Body of pancreas (tissue), 4 donors: ENCODE data around the gene LCN10. TPM values are rescaled to one million over a fixed set of nuclear protein-coding genes. Genes with fewer than 3 reads are reported as not detected.
A peak's percentile ranks its signal among the peaks of the same experiment; 100 is the strongest.

Source experiments
- ATAC-seq: fragments of 150-250 bp; one replicate; pipeline ENCODE4 v1.9.1; 2016
- DNase-seq, 4 donors: peaks; one replicate each; pipeline ENCODE4 v3.0.0-alpha.2; 2019
- H3K27ac ChIP-seq, 4 donors: fragments of 200-600 bp; sonication (generic); 1 replicate in 3 of 4; 2 replicates in 1 of 4; pipeline versions ENCODE4 v1.5.1 to v1.6.1; 2016 to 2019; ENCODE audit warnings: mild to moderate bottlenecking in 1 of 4, mixed read lengths in 1 of 4, moderate library complexity in 1 of 4
- H3K27me3 ChIP-seq, 2 donors: fragments of 200-600 bp; sonication (generic); one replicate each; pipeline ENCODE4 v1.6.0; 2016; ENCODE audit warnings: mild to moderate bottlenecking in 1 of 2
- H3K36me3 ChIP-seq, 2 donors: fragments of 200-600 bp; sonication (generic); replicated peaks in 1 of 2; 2 replicates each; pipeline ENCODE4 v1.5.1; 2016; ENCODE audit warnings: low read depth in 2 of 2; ENCODE audit not compliant: insufficient read depth in 1 of 2
- H3K4me1 ChIP-seq: fragments of 200-600 bp; sonication (generic); one replicate; pipeline ENCODE4 v1.6.0; 2016
- H3K4me3 ChIP-seq, 2 donors: fragments of 200-600 bp; sonication (generic); 1 replicate in 1 of 2; 2 replicates in 1 of 2; pipeline ENCODE4 v1.5.1; 2016 to 2019
- H3K9me3 ChIP-seq, 3 donors: fragments of 200-600 bp; sonication (generic); 1 replicate in 2 of 3; 2 replicates in 1 of 3; pipeline ENCODE4 v1.5.1; 2016
- CTCF ChIP-seq, 7 experiments: fragments of 450-650 bp in 4 of 7; fragments of 200-600 bp in 3 of 7; sonication (generic) in 3 of 7; IDR thresholded peaks; one replicate each; pipeline ENCODE4 v1.5.1; 2016 to 2019; ENCODE audit warnings: antibody characterized with exemption in 7 of 7
- POLR2A ChIP-seq, 3 donors: fragments of 450-650 bp; IDR thresholded peaks; one replicate each; pipeline ENCODE4 v1.6.1; 2016; ENCODE audit warnings: antibody characterized with exemption in 3 of 3, mild to moderate bottlenecking in 2 of 3
- WGBS, 2 donors: methylation state at CpG; one replicate each; pipeline ENCODE4 v1.1.5; 2017; 5-methylcytosine and 5-hydroxymethylcytosine counted together
- intact Hi-C: fragments of 100-400 bp; cut with DNase I; formaldehyde crosslinking; loops from one replicate; pipeline ENCODE4 v1.15.1; 2023
- total RNA-seq, 2 donors: library from RNA; depleted of rRNA; stranded (reverse); fragments of >200 nt; gene quantifications; one replicate each; pipeline ENCODE4 v1.1.0, GENCODE V29; 2016

The LCN10 gene
- total RNA-seq, 2 donors from 2014 or later = 0.78 to 4.6 TPM

- DNase-seq (no peak), ATAC-seq (no peak)
- Histone ChIP-seq H3K36me3 (no peaks in the 10 kb centered on the region), H3K4me1 (peaks cover 13% of the 10 kb centered on the region), H3K4me3 (no peak overlapping the region), H3K27ac (no peak overlapping the region), H3K9me3 (peaks cover 0 to 4% (median 0%) of the 10 kb centered on the region in 3 donors), H3K27me3 (no peaks in the 10 kb centered on the region)
- intact Hi-C loops = no loop called here
- TF ChIP-seq CTCF (IDR thresholded peaks at IDR 0.05) = no peak
- TF ChIP-seq POLR2A (IDR thresholded peaks at IDR 0.05) = no peak
- WGBS, 2 donors = 85 to 93% methylated on average over 1 of the region's 1 CpG
Measured at GRCh38 chr9:136751244-136751643, 8.5 kb upstream of the LCN10 start.

- no peak overlapping the region for H3K27ac ChIP-seq
- no peak for ATAC-seq
- no peaks in the 10 kb centered on the region for H3K9me3 ChIP-seq
- H3K4me3 ChIP-seq = no peak overlapping the region
- H3K36me3 ChIP-seq = no peaks in the 10 kb centered on the region
- no peak for DNase-seq
- WGBS, 2 donors = 80 to 81% methylated on average over 2 of the region's 2 CpGs
- peaks cover 13% of the 10 kb centered on the region for H3K4me1 ChIP-seq
- TF ChIP-seq POLR2A (IDR thresholded peaks at IDR 0.05) (no peak), CTCF (IDR thresholded peaks at IDR 0.05) (no peak)
- H3K27me3 ChIP-seq = no peaks in the 10 kb centered on the region
- intact Hi-C loops = no loop called here
Measured at GRCh38 chr9:136750526-136750925, 7.8 kb upstream of the LCN10 start.

- WGBS, 2 donors = 52 to 75% methylated on average over 7 to 21 of the region's 21 CpGs
- no peaks in the 10 kb centered on the region for H3K9me3 ChIP-seq
- no peak overlapping the region for H3K4me3 ChIP-seq
- H3K36me3 ChIP-seq = no peaks in the 10 kb centered on the region
- no peak overlapping the region for H3K27ac ChIP-seq
- ATAC-seq (peak; percentile 36), DNase-seq (peak; percentile 33 to 74 (median 54))
- no peak for TF ChIP-seq POLR2A (IDR thresholded peaks at IDR 0.05)
- no peak for TF ChIP-seq CTCF (IDR thresholded peaks at IDR 0.05)
- H3K4me1 ChIP-seq = peaks cover 13% of the 10 kb centered on the region
- H3K27me3 ChIP-seq = no peaks in the 10 kb centered on the region
- intact Hi-C loops = no loop called here
Measured at GRCh38 chr9:136748666-136749611, 6.2 kb upstream of the LCN10 start.

- DNase-seq (no peak), ATAC-seq (peak; percentile 11)
- H3K4me3 ChIP-seq = no peak within 1 kb of the TSS
- no peaks in the 10 kb centered on the region for H3K9me3 ChIP-seq
- peaks cover 14% of the 10 kb centered on the region for H3K4me1 ChIP-seq
- 64% methylated on average over 8 of the region's 8 CpGs; no CpG with 5 or more reads in 1 of the 2 donors for WGBS, 2 donors
- H3K27me3 ChIP-seq = no peaks in the 10 kb centered on the region
- TF ChIP-seq CTCF (IDR thresholded peaks at IDR 0.05) = no peak
- no peak for TF ChIP-seq POLR2A (IDR thresholded peaks at IDR 0.05)
- intact Hi-C loops = no loop called here
- no peak within 1 kb of the TSS for H3K27ac ChIP-seq
- H3K36me3 ChIP-seq = no peaks in the 10 kb centered on the region
Measured at GRCh38 chr9:136748201-136748600, 5.5 kb upstream of the LCN10 start, which contains the start of gene LCN6. Gene LCN6, minus strand, starts transcription at chr9:136748525. Its CDS starts 42 bp downstream, at chr9:136748483.
